Memory B cell (primary cell): ENCODE data around the gene PPP5C.

ENCODE experiments used
- ATAC-seq: fragments of 150-1000 bp; cut with Tn5 transposase; 2 replicates; pipeline ENCODE4 v1.10.0; 2021; ENCODE audit warnings: low read depth, mild to moderate bottlenecking, moderate library complexity
- DNase-seq, 2 donors: peaks; one replicate each; pipeline ENCODE4 v3.0.0; 2022; ENCODE audit warnings: low spot score in 2 of 2
- H3K27ac Mint-ChIP-seq: one replicate; pipeline ENCODE4 v1.8.0; 2022; ENCODE audit warnings: mild to moderate bottlenecking, moderate library complexity, mixed read lengths
- H3K27me3 Mint-ChIP-seq: one replicate; pipeline ENCODE4 v1.8.0; 2022; ENCODE audit warnings: mixed read lengths
- H3K36me3 Mint-ChIP-seq: one replicate; pipeline ENCODE4 v1.8.0; 2022; ENCODE audit warnings: mild to moderate bottlenecking, mixed read lengths
- H3K4me1 Mint-ChIP-seq: one replicate; pipeline ENCODE4 v1.8.0; 2022; ENCODE audit warnings: mixed read lengths
- H3K4me3 Mint-ChIP-seq: one replicate; pipeline ENCODE4 v1.8.0; 2022; ENCODE audit warnings: mild to moderate bottlenecking, moderate library complexity, mixed read lengths
- H3K9me3 Mint-ChIP-seq: one replicate; pipeline ENCODE4 v1.8.0; 2022; ENCODE audit warnings: mixed read lengths

PPP5C gene

GRCh38 chr19:46347572-46347883 is 641 bp downstream of the PPP5C start:
- H3K9me3 Mint-ChIP-seq: no peaks in the 10 kb centered on the region
- ATAC-seq: no peak

GRCh38 chr19:46347985-46348384 is 1.1 kb downstream of the PPP5C start:
- peak overlapping the region; percentile 89 for H3K27ac Mint-ChIP-seq
- H3K9me3 Mint-ChIP-seq: no peaks in the 10 kb centered on the region
- H3K36me3 Mint-ChIP-seq: peaks cover 6% of the 10 kb centered on the region
- peak overlapping the region; percentile 93 for H3K4me3 Mint-ChIP-seq
- peaks cover 4% of the 10 kb centered on the region for H3K27me3 Mint-ChIP-seq
- ATAC-seq (no peak), DNase-seq (no peak)
- H3K4me1 Mint-ChIP-seq: peaks cover 41% of the 10 kb centered on the region

More at GRCh38 chr19:46347572-46347883, 641 bp downstream of the PPP5C start:
- no peak for DNase-seq
- peaks cover 41% of the 10 kb centered on the region for H3K4me1 Mint-ChIP-seq
- peak overlapping the region; percentile 93 for H3K4me3 Mint-ChIP-seq
- H3K27ac Mint-ChIP-seq: peak overlapping the region; percentile 89
- peaks cover 5% of the 10 kb centered on the region for H3K27me3 Mint-ChIP-seq
- H3K36me3 Mint-ChIP-seq: peaks cover 6% of the 10 kb centered on the region

- peak overlapping the region; percentile 91 for H3K27ac Mint-ChIP-seq
- DNase-seq (no peak), ATAC-seq (no peak)
- H3K36me3 Mint-ChIP-seq: peaks cover 11% of the 10 kb centered on the region
- H3K4me3 Mint-ChIP-seq: peak overlapping the region; percentile 86
- no peaks in the 10 kb centered on the region for H3K9me3 Mint-ChIP-seq
- H3K27me3 Mint-ChIP-seq: peaks cover 4% of the 10 kb centered on the region
- peaks cover 43% of the 10 kb centered on the region for H3K4me1 Mint-ChIP-seq
Measured at GRCh38 chr19:46349311-46349993, 2.6 kb downstream of the PPP5C start.

GRCh38 chr19:46350029-46350757 is 3.3 kb downstream of the PPP5C start:
- ATAC-seq (no peak), DNase-seq (no peak)
- Mint-ChIP-seq H3K9me3 (no peaks in the 10 kb centered on the region), H3K27ac (peak overlapping the region; percentile 91), H3K36me3 (peaks cover 12% of the 10 kb centered on the region), H3K4me1 (peaks cover 45% of the 10 kb centered on the region), H3K27me3 (peaks cover 4% of the 10 kb centered on the region), H3K4me3 (peak overlapping the region; percentile 86)

- peak in 1 of 2 donors; percentile 35 for DNase-seq
- Mint-ChIP-seq H3K27ac (peak overlapping the region; percentile 91), H3K4me3 (peak overlapping the region; percentile 86), H3K9me3 (no peaks in the 10 kb centered on the region), H3K4me1 (peaks cover 50% of the 10 kb centered on the region), H3K27me3 (no peaks in the 10 kb centered on the region), H3K36me3 (peaks cover 16% of the 10 kb centered on the region)
- peak; percentile 45 for ATAC-seq
Measured at GRCh38 chr19:46350758-46351159, 3.9 kb downstream of the PPP5C start.

GRCh38 chr19:46351241-46352041 is 4.6 kb downstream of the PPP5C start:
- H3K36me3 Mint-ChIP-seq: peaks cover 16% of the 10 kb centered on the region
- H3K27me3 Mint-ChIP-seq: no peaks in the 10 kb centered on the region
- peaks cover 54% of the 10 kb centered on the region for H3K4me1 Mint-ChIP-seq
- ATAC-seq (no peak), DNase-seq (no peak)
- peak overlapping the region; percentile 91 for H3K27ac Mint-ChIP-seq
- H3K9me3 Mint-ChIP-seq: no peaks in the 10 kb centered on the region
- peak overlapping the region; percentile 15 for H3K4me3 Mint-ChIP-seq

- Mint-ChIP-seq H3K27me3 (no peaks in the 10 kb centered on the region), H3K4me3 (no peak overlapping the region), H3K36me3 (peaks cover 15% of the 10 kb centered on the region), H3K4me1 (peaks cover 49% of the 10 kb centered on the region), H3K9me3 (no peaks in the 10 kb centered on the region), H3K27ac (no peak overlapping the region)
- no peak for ATAC-seq
- no peak for DNase-seq
Measured at GRCh38 chr19:46353730-46354528, 7.0 kb downstream of the PPP5C start.

GRCh38 chr19:46355234-46356148 is 8.6 kb downstream of the PPP5C start:
- peaks cover 15% of the 10 kb centered on the region for H3K36me3 Mint-ChIP-seq
- no peak for DNase-seq

GRCh38 chr19:46356149-46357055 is 9.5 kb downstream of the PPP5C start:
- Mint-ChIP-seq H3K4me1 (peaks cover 29% of the 10 kb centered on the region), H3K27ac (no peak overlapping the region), H3K9me3 (no peaks in the 10 kb centered on the region), H3K27me3 (no peaks in the 10 kb centered on the region), H3K4me3 (no peak overlapping the region), H3K36me3 (peaks cover 15% of the 10 kb centered on the region)
- DNase-seq (no peak), ATAC-seq (no peak)

More at GRCh38 chr19:46355234-46356148, 8.6 kb downstream of the PPP5C start:
- H3K4me3 Mint-ChIP-seq: no peak overlapping the region
- no peaks in the 10 kb centered on the region for H3K9me3 Mint-ChIP-seq
- ATAC-seq: no peak
- H3K27me3 Mint-ChIP-seq: no peaks in the 10 kb centered on the region
- no peak overlapping the region for H3K27ac Mint-ChIP-seq
- H3K4me1 Mint-ChIP-seq: peaks cover 36% of the 10 kb centered on the region

- H3K27me3 Mint-ChIP-seq: no peaks in the 10 kb centered on the region
- H3K4me1 Mint-ChIP-seq: peaks cover 26% of the 10 kb centered on the region
- H3K36me3 Mint-ChIP-seq: peaks cover 13% of the 10 kb centered on the region
- H3K27ac Mint-ChIP-seq: peak overlapping the region; percentile 22
- H3K9me3 Mint-ChIP-seq: no peaks in the 10 kb centered on the region
- ATAC-seq (no peak), DNase-seq (no peak)
- H3K4me3 Mint-ChIP-seq: no peak overlapping the region
Measured at GRCh38 chr19:46357846-46358583, 11.1 kb downstream of the PPP5C start.

- ATAC-seq: no peak
- H3K36me3 Mint-ChIP-seq: peaks cover 15% of the 10 kb centered on the region
- peak overlapping the region; percentile 16 for H3K27ac Mint-ChIP-seq
- no peaks in the 10 kb centered on the region for H3K27me3 Mint-ChIP-seq
- no peak for DNase-seq
- H3K4me1 Mint-ChIP-seq: peaks cover 15% of the 10 kb centered on the region
- no peaks in the 10 kb centered on the region for H3K9me3 Mint-ChIP-seq
- no peak overlapping the region for H3K4me3 Mint-ChIP-seq
Measured at GRCh38 chr19:46361915-46362314, 15.0 kb downstream of the PPP5C start.
